GM19238 (cell line): ENCODE results near the gene SAE1.

Experiments used
- DNase-seq: peaks from one replicate; pipeline ENCODE4 v3.0.0; 2011; ENCODE audit warnings: low spot score; ENCODE audit not compliant: insufficient read length

SAE1 gene

DNA sequence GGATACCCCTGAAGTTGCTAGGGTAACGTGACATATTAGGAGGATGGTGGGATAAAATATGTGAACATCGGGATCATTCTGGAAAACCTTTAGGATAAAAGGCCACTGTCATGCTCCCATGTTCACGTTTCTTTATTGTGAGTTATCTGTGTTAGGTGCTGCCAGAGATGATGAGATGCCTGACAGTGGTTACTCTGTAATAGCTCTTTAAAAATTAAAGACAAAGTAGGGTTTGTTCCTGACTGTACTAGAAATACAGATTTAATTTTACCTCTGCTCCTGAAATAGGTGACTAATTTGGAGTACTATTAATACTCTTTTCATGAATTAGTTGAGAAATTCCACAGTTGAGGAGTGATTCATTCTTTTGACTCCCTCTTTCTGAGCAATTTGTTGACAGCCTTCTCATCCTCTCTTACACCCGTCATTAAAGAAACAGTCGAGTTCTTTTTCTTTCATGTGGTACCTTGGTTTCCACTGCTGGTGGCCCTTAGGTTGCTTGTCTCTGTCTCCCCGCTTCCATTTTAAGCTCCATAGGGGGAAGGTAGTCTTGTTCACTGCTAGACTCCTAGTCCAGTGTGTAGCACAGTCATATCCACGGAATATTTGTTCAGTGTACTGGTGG is 28.4 kb downstream of the SAE1 start:
- no peak for DNase-seq

DNA sequence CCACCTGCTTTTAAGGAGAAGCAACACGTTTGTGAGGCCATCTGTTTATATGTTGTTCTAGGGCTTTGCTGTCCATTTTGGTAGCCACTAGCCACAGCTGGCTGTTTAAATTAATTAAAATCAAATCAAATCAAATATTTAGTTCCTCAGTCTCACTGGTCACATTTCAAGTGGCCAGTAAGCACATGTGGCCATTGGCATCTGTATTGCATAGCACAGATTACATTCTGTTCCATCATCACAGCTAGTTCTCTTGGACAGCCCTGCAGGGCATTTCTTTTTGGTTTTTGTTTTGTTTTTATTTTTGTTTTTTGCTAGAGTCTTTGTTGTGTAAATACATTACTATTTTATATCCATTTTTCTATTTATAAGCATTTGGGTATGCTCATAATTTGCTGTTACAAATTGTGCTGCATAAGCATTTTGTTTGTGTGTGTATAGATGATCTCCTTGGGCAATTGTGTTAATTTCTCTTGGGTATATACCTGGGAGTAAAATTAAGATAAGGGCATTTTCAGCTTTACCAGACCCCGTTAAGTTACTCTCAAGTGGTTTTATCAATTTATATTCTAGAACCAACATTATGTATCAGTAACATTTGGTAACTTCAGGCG is 31.3 kb downstream of the SAE1 start:
- DNase-seq: no peak

DNA sequence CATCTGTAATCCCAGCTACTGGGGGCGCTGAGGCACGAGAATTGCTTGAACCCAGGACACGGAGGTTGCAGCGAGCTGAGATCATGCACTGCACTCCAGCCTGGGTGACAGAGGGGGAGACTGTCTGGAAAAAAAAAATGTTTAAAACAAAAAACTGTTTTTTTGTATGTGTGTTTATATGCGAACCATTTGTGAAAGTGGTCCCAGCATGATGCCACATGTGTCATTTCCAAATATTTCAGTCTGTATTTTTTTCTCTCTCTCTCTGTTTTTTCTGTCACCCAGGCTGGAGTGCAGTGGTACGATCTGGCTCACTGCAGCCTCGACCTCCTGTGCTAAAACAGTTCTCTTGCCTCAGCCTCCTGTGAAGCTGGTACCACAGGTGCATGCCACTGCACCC is 37.4 kb downstream of the SAE1 start:
- no peak for DNase-seq

DNA sequence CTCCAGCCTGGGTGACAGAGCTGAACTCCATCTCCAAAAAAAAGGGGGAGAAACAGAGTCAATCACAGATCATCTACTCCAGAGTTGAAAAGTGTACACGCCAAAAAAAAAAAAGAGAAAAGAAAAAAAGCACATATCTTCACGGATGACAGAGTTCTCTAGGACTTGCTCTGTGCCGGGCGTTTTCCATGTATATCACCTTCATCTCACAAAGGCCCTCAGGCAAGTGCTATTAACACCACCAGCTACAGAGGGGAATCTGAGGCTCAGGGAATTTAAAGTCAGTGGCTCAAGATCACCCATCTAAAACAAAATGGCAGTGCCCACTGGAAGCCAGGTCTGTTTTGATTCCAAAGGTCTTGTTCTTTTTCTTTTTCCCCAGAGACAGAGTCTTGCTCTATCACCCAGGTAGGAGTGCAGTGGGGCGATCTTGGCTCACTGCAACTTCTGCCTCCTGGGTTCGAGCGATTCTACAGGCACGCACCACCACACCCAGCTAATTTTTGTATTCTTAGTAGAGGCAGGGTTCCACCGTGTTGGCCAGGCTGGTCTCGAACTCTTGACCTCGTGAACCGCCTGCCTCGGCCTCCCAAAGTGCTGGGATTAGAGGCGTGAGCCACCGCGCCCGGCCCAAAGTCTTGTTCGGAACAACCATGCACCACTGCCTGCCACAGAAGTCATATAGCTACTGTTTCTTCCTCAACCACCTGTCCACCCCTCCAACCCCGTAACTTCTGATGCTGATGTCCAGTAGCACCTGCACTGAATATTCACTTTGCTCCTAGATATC is 42.2 kb downstream of the SAE1 start:
- DNase-seq: no peak

DNA sequence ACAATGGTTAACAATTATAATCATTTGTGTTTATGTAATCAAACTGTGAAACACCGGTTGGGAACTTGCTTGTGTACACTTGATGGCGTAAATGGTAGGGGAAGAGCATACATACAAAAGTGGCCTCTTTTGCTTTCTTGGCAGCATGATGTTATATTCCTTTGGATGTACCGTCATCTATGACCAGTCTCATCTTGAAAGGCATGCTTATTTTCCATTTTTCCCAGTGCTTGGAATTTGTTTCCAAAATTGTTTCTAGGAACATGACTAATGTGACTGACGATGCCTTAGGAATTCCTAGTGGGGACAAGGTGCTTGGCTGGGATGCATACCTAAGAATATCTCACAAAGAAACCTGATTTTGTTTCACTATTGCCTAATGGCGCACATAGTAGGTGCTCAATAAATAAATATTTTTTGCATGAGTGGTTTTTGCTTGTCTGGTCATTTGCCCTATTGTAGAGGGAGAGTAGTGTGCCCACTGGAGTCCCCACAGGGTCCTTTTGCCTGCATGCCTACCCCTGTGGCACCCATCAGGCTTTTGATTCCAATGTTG is 45.5 kb downstream of the SAE1 start:
- DNase-seq: no peak

DNA sequence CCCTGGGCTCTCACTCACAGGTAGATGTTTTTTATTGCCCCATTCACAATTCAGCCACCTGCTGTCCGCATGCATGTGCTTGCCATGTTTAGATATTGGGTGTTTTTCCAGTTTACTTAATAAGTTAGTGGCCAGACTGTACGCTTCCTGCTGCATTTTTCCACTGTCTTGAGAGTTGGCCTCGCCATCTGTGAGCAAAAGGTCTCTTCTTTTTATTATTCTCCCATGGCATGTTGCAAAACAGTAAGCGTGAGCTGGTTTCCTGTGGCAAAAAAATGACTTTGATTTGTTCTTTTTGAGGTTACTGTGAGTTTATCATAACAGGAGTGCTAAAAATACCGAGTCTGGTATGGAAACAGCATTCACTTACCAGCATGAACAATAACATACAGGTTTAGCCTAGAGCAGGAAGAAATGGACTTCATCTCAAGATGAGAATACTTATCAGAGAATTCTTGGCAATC is 46.0 kb downstream of the SAE1 start:
- DNase-seq: no peak

DNA sequence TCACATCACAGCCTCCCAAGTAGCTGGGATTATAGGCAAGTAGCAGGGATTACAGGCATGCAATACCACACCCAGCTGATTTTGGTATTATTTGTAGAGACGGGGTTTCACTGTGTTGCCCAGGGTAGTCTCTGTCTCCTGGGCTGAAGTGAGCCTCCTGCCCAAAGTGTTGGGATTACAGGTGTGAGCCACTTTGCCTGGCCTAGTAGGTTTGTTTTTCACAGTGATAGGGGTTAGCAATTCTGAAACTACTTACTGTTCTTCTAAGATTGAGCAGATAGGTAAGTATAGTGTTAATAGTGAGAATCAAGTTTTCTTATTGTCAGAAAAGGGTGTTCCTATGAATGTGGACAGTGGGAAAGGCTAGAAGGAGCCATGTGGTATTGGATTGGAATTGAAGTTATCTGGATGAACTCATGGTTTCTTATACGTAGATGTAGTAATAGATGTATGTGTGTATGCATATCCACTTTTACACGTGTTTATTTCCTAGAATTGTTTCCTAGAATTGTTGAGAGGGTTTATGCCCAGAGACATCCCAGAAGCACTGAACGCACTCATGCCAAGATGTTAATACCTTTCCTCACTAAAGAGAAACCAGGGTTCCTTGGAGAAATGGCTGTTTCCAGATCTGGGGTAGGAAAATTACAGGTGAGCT is 49.1 kb downstream of the SAE1 start:
- no peak for DNase-seq

DNA sequence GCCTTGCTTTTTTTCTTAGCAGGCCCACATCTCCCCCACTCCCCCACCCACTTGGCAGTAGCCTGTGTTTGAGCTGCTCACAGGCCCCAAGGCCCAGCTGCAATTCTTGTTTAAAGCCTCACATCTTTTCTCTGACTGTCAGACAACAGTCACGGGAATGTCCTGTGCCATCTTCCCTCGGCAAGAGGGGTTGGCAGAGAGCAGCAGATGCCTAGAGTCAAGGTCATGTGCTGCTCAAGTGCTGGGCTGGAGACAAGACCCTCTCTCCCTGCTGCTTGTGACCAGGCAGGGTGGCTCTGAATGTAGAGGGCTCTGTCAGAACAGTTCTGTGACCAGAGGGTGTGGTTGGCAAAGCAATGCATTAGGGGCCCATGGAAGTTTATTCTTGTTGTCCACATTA is 53.0 kb downstream of the SAE1 start:
- no peak for DNase-seq

DNA sequence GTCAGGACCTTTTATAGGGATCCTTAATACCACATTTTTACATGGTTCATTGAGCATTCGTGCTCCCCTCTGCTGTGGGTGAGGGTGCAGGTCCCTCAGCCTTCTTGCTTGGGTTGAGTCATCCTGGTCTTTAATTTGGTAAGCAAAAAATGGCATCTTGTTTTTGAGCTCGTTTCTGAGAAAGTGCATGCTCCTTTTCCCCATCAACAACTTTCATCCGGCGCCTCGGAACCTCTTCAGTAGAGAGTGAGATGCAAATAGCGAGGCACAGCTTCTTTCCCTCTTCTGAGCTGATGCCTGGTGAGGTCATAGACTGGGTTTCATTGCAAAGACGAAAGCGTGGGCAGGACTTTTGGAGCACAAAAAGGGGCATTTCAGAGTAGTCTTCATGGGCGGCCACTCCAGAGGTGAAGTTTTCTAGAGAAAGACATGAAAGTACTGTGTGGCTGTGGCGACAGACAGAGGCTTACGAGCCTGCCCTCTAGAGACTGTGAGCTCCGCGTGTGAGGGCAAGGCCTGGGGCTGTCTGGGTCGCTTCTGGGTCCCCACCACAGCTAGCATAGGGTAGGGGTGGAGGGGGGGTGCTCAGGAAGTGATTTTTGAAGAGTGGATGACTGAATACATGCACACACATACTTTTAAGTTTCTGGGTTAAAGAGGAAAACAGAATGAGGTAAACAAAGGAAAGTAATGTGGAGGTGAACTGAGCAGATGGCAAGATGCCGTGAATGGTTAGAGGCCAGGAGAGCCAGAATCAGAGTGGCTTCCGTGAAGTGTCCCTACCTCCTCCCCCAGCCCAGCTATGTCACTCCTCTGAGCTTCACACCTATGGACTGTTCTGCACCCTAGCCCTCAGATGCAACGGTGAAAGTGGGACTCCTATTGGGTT is 56.1 kb downstream of the SAE1 start:
- peak; percentile 63 for DNase-seq

DNA sequence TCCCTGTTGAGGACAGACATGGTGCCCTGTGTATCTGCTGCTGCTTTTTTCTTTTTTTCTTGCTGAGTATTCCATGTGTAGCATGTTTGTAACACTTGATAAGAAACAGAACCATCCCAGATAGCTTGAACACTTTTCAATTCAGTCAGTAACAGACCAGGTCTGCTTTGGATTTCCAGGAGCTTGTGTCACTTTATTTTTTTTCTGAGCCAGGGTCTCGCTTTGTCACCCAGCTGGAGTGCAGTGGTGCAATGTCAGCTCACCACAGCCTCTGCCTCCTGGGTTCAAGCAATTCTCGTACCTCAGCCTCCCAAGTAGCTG is 56.7 kb downstream of the SAE1 start:
- no peak for DNase-seq

DNA sequence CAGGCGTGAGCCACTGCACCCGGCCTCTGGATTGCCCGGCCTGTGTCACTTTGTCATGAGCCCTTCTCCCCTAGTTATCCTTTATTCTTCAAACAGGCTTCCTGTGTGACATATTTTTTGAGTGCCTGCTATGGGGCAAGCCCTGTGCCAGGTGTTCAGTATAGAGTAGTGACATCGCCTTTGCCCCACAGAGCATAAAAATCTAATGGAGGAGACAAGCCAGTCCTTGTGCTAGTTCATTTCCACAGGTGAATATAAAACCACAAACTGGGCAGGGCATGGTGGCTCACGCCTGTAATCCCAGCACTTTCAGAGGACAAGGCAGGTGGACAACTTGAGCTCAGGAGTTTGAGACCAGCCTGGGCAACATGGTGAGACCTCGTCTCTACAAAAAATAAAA is 57.2 kb downstream of the SAE1 start:
- DNase-seq: no peak

DNA sequence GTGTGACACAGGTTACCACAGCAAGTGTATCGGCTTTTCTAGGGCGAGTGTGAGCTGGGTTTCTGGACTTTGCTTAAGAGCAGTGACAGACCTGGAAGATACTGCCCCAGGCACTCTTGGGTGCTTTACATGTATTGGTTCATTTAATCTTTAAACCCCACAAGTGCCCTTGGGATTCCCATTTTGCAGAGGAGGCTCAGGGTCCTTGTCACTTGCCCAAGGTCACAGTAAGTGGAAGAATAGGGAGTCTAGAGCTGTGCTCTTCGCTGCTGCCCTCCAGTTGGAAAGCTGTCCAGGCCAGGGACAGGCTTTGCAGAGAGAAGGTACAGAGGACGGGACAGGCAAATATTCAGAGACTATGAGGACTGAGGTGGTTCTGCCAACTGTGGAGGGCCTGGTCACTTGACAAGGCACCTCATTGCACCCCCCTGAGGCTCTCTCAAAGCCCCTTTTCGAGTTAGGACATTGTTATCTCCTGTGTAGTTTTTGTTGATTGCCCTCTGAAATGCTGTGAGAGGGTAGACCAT is 57.9 kb downstream of the SAE1 start:
- no peak for DNase-seq

DNA sequence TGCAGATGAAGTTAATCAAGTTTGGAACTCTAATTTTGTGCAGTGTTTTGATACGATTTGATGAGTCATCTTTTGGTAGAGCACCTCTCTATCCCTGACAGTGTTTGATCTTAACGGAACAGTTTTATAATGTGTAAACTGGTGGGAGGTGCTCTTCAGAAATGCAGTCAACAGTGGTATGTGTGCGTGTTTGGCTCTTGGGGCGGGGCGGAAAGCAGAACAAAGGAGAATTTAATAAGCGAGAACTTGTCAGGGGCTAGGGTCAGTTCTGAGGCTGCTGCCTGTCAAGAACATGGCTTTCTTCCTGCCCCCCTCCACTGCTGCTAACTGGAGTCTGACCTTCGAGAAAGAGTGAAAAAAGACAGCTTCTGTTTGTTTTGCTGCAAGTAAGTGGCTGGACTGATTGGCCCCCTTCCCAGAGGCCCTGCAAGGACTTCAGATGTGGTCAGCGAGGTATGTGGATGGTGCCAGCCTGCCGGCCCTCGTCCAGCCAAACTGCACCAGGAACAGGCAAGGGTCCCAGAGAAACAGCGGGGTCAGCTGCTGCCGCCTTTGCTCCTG is 59.6 kb downstream of the SAE1 start:
- no peak for DNase-seq

DNA sequence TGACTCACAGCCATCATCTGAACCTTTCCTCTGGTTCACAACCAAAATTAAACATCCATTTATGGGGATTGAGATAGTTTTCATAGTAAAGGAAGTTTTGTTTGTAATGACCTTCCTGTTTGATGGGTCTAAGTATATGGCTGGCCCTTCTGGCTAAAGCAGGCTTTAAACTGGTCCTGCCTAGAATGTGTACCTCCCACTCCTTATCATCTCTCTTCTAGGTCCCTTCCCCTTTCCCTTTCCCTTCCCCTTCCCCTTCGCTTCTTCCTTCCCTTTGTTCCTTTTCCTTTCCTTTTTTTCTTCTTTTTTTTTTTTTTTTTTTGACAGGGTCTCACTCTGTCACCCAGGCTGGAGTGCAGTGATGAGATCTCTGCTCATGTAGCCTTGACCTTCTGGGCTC is 64.8 kb downstream of the SAE1 start:
- no peak for DNase-seq

DNA sequence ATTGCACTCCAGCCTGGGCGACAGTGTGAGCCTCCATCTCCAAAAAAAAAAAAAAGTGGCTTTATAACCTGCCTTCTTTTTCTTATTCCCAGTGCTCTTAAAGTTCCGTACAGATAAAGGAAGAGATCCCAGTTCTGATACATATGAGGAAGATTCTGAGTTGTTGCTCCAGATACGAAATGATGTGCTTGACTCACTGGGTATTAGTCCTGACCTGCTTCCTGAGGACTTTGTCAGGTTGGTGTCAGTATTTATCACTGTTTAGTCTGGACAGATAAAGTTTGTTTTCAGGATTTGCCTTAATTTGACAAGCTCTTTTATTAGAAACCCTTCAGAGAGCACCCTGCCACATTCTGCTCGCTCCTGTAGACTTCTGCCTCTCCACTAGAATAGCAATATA is 66.5 kb downstream of the SAE1 start:
- DNase-seq: no peak

DNA sequence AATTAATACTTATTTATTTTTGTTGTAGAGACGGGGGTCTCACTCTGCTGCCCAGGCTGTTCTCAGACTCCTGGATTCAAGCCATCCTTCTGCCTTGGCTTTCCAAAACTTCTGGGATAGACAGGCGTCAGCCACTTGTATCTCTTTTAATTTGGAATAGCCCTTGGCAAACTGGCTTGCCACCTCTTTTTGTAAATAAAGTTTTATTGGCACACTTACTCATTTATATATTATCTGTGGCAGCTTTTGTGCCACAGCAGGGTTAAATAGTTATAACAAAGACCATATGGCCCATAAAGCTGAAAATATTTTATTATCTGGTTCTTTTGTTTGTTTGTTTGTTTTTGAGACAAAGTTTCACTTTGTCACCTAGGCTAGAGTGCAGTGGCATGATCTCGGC is 69.9 kb downstream of the SAE1 start:
- no peak for DNase-seq

DNA sequence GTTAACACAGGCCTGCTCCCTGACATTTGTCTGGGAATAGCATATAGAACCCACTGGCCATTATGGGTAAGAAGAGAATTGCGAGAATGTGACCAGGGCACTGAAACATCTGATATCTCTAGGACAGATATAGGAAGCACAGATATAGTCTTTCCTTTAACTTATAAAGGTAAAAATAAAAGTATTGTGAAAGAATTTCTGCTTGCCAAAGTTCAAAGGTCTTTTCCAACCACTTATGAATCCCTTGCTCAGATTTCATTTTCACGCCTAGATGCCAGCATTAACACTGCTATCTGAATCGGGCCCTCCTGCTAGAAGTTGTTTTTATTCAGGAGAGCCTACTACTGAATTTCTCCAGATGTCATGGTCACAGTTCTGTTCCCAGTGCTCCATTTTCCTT is 72.6 kb downstream of the SAE1 start:
- DNase-seq: no peak

DNA sequence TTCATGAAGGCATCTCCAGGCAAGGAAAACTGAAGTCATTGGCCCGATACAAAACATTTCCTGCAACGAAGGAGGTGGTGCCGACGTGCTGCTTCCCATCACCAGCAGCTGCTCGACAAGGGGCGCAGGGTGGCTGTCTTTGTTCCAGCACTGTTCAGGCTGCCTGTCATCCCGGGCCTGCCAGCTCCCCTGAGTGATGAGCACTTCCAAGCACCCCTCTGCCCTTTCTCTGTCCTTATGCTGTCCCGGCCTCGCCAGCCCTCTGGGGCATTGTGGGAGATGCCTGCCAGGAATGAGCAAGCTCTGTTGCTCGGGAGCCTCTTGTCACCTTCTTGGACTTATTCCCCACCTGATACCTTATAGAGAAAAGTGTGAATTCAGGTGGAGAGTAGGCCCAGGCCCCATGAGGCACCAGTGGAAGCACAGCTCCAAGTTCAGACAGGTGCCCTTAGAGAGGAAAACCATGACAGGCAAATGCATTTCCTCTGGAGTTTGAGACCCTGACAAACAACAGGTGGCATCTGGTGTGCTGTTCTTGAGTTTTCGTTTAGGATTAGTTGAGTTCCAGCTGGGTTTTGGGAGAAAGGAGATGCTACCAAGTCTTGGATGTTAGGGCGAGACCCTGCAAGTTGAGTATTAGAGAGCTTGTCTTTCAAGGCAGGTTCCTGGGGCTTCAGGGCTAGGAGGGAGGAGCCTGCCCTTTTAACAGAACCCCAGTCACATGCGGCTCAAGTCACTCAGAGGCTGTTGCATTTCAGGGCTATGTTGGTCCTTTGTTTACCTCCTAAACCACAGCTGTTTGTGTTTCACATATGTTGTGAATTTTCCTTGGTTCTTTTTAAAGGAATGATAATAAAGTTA is 78.9 kb downstream of the SAE1 start:
- no peak for DNase-seq

DNA sequence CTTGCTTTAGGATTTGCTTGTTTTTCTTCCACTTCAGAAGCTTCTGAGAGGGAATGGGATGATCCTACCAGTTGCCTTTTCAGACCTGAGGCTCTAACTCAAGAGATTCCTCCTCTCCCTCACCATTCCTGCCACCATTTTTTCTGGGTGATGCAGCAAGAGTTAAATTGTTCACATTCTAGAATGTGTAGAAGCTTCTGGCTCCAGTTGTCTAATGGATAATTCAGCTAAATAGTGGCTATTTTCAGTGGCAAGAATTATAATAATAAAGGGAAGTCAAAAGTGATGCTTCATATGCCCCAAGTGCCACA is 79.5 kb downstream of the SAE1 start:
- no peak for DNase-seq
